Thyroid gland (tissue), 4 donors: ENCODE measurements around the gene FIP1L1. TPM values are rescaled to one million over a fixed set of nuclear protein-coding genes. Genes with fewer than 3 reads are reported as not detected.

Experiments
- DNase-seq, 2 donors: peaks; one replicate each; pipeline ENCODE4 v3.0.0-alpha.2; 2019
- H3K27ac ChIP-seq, 3 donors: fragments of 200-600 bp; sonication (generic); 1 replicate in 2 of 3; 2 replicates in 1 of 3; pipeline ENCODE4 v1.5.1; 2016 to 2019; ENCODE audit warnings: mild to moderate bottlenecking in 1 of 3, moderate library complexity in 1 of 3
- H3K27me3 ChIP-seq: fragments of 200-600 bp; sonication (generic); one replicate; pipeline ENCODE4 v1.5.1; 2019
- H3K36me3 ChIP-seq, 2 donors: fragments of 200-600 bp; sonication (generic); one replicate each; pipeline ENCODE4 v1.5.1; 2016 to 2019
- H3K4me1 ChIP-seq, 2 donors: fragments of 200-600 bp; sonication (generic); one replicate each; pipeline ENCODE4 v1.5.1; 2017 to 2019
- H3K4me3 ChIP-seq, 3 donors: fragments of 200-600 bp; sonication (generic); replicated peaks in 1 of 3; 1 replicate in 2 of 3; 2 replicates in 1 of 3; pipeline ENCODE4 v1.5.1; 2016; ENCODE audit warnings: mild to moderate bottlenecking in 1 of 3
- H3K9me3 ChIP-seq: fragments of 200-600 bp; sonication (generic); one replicate; pipeline ENCODE4 v1.5.1; 2017
- POLR2A ChIP-seq, 2 donors: fragments of 450-650 bp; IDR thresholded peaks; one replicate each; pipeline ENCODE4 v1.6.1; 2017; ENCODE audit warnings: antibody characterized with exemption in 2 of 2, mild to moderate bottlenecking in 2 of 2, moderate library complexity in 1 of 2
- WGBS, 2 donors: methylation state at CpG; one replicate each; pipeline ENCODE4 v1.1.5; 2017; 5-methylcytosine and 5-hydroxymethylcytosine counted together
- intact Hi-C: fragments of 100-400 bp; cut with DNase I; formaldehyde crosslinking; loops from one replicate; pipeline ENCODE4 v1.15.1; 2023
- total RNA-seq, 4 donors: library from RNA; depleted of rRNA; stranded (reverse); fragments of >200 nt; gene quantifications; one replicate each; pipeline ENCODE4 v1.2.3, GENCODE V29; 2016
- TF ChIP-seq, protein P1 (sequence below), 6 experiments: fragments of 200-600 bp in 3 of 6; fragments of 450-650 bp in 3 of 6; sonication (generic) in 3 of 6; IDR thresholded peaks; one replicate each; pipeline ENCODE4 v1.5.1; 2016 to 2019; ENCODE audit warnings: antibody characterized with exemption in 6 of 6, mild to moderate bottlenecking in 2 of 6, inconsistent platforms in 1 of 6, moderate library complexity in 1 of 6

The FIP1L1 gene
- total RNA-seq, 4 donors from 2014 or later: 55.4 to 66.1 (median 59.1) TPM

GRCh38 chr4:53478671-53479456 lies 101.4 kb downstream of the FIP1L1 start:
- Histone ChIP-seq H3K9me3 (peaks cover 3% of the 10 kb centered on the region), H3K4me1 (no peaks in the 10 kb centered on the region), H3K27me3 (no peaks in the 10 kb centered on the region), H3K27ac (no peak overlapping the region), H3K4me3 (no peak overlapping the region), H3K36me3 (peaks cover 12 to 22% of the 10 kb centered on the region in 2 donors)
- no peak for DNase-seq
- WGBS, 2 donors: 96 to 97% methylated on average over 4 of the region's 4 CpGs
- TF ChIP-seq POLR2A (IDR thresholded peaks at IDR 0.05): no peak
- TF ChIP-seq, protein P1, sequence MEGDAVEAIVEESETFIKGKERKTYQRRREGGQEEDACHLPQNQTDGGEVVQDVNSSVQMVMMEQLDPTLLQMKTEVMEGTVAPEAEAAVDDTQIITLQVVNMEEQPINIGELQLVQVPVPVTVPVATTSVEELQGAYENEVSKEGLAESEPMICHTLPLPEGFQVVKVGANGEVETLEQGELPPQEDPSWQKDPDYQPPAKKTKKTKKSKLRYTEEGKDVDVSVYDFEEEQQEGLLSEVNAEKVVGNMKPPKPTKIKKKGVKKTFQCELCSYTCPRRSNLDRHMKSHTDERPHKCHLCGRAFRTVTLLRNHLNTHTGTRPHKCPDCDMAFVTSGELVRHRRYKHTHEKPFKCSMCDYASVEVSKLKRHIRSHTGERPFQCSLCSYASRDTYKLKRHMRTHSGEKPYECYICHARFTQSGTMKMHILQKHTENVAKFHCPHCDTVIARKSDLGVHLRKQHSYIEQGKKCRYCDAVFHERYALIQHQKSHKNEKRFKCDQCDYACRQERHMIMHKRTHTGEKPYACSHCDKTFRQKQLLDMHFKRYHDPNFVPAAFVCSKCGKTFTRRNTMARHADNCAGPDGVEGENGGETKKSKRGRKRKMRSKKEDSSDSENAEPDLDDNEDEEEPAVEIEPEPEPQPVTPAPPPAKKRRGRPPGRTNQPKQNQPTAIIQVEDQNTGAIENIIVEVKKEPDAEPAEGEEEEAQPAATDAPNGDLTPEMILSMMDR (IDR thresholded peaks at IDR 0.05): no peak
- intact Hi-C loops: no loop called here

GRCh38 chr4:53479736-53480525 lies 102.5 kb downstream of the FIP1L1 start:
- 94 to 97% methylated on average over 5 of the region's 5 CpGs for WGBS, 2 donors
- peaks cover 12 to 18% of the 10 kb centered on the region in 2 donors for H3K36me3 ChIP-seq
- intact Hi-C loops: no loop called here

GRCh38 chr4:53480909-53481308 lies 103.5 kb downstream of the FIP1L1 start:
- Histone ChIP-seq H3K27me3 (no peaks in the 10 kb centered on the region), H3K27ac (no peak overlapping the region), H3K4me3 (no peak overlapping the region), H3K9me3 (peaks cover 3% of the 10 kb centered on the region), H3K36me3 (peaks cover 9 to 10% of the 10 kb centered on the region in 2 donors), H3K4me1 (no peaks in the 10 kb centered on the region)
- intact Hi-C loops: no loop called here
- DNase-seq: no peak
- TF ChIP-seq POLR2A (IDR thresholded peaks at IDR 0.05): no peak
- TF ChIP-seq, protein P1 (IDR thresholded peaks at IDR 0.05): no peak
- WGBS, 2 donors: 92 to 96% methylated on average over 2 of the region's 2 CpGs

More at GRCh38 chr4:53479736-53480525, 102.5 kb downstream of the FIP1L1 start:
- no peak for TF ChIP-seq POLR2A (IDR thresholded peaks at IDR 0.05)
- TF ChIP-seq, protein P1 (IDR thresholded peaks at IDR 0.05): no peak
- Histone ChIP-seq H3K4me3 (no peak overlapping the region), H3K27me3 (no peaks in the 10 kb centered on the region), H3K9me3 (peaks cover 3% of the 10 kb centered on the region), H3K27ac (no peak overlapping the region), H3K4me1 (no peaks in the 10 kb centered on the region)
- no peak for DNase-seq

GRCh38 chr4:53481586-53481985 lies 104.1 kb downstream of the FIP1L1 start:
- Histone ChIP-seq H3K9me3 (peaks cover 3% of the 10 kb centered on the region), H3K4me3 (no peak overlapping the region), H3K36me3 (peaks cover 3 to 4% of the 10 kb centered on the region in 2 donors), H3K27me3 (no peaks in the 10 kb centered on the region), H3K4me1 (no peaks in the 10 kb centered on the region), H3K27ac (no peak overlapping the region)
- intact Hi-C loops: no loop called here
- 91 to 94% methylated on average over 8 of the region's 8 CpGs for WGBS, 2 donors
- no peak for DNase-seq
- no peak for TF ChIP-seq POLR2A (IDR thresholded peaks at IDR 0.05)
- TF ChIP-seq, protein P1 (IDR thresholded peaks at IDR 0.05): no peak

DNA sequence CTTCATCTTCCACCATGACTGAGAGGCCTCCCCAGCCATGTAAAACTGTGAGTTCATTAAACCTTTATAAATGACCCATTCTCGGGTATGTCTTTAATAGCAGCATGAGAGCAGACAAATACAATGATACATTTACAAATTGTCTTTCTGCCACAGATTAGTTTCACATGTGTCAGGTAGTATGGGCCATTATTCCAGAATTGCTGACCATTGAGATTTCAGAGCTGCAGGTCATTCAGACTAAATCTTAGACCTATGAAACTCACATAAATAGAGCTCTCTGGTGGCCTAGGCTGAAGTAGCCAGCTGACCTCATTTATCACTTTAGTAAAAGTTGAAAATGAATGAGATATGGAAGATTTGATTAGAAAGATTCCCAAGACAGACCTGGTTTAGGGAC lies 105.8 kb downstream of the FIP1L1 start:
- 94 to 100% methylated on average over 1 of the region's 1 CpG for WGBS, 2 donors
- Histone ChIP-seq H3K27me3 (no peaks in the 10 kb centered on the region), H3K9me3 (peaks cover 3% of the 10 kb centered on the region), H3K4me1 (no peaks in the 10 kb centered on the region), H3K4me3 (no peak overlapping the region), H3K36me3 (peaks cover 0 to 4% of the 10 kb centered on the region in 2 donors), H3K27ac (no peak overlapping the region)
- no peak for DNase-seq
- TF ChIP-seq, protein P1 (IDR thresholded peaks at IDR 0.05): no peak
- TF ChIP-seq POLR2A (IDR thresholded peaks at IDR 0.05): no peak
- intact Hi-C loops: no loop called here
